ENCODE measurements around the gene IRX2.
A peak's percentile ranks its signal among the peaks of the same experiment; 100 is the strongest.

The IRX2 gene

GRCh38 chr5:2755076-2755680, 3.7 kb upstream of the IRX2 start:
- Histone ChIP-seq H3K9ac (ENCODE audit: low read length) (peak overlapping the region; percentile 68), H3K4me3 (ENCODE audit: low read length) (peak overlapping the region; percentile 84), H3K27me3 (ENCODE audit: control insufficient read depth, insufficient read depth, low read length) (peaks cover 72% of the 10 kb centered on the region), H3K27ac (ENCODE audit: low read length) (no peak overlapping the region), H3K4me1 (ENCODE audit: control insufficient read depth, low read depth, low read length) (peaks cover 26% of the 10 kb centered on the region), H3K9me3 (ENCODE audit: control insufficient read depth, low read depth, low read length) (no peaks in the 10 kb centered on the region), H3K36me3 (ENCODE audit: control insufficient read depth, low read depth, low read length) (no peaks in the 10 kb centered on the region)

GRCh38 chr5:2754581-2755075, 3.2 kb upstream of the IRX2 start:
- peak overlapping the region; percentile 53 for H3K9ac ChIP-seq (ENCODE audit: low read length)
- H3K27me3 ChIP-seq (ENCODE audit: control insufficient read depth, insufficient read depth, low read length) = peaks cover 68% of the 10 kb centered on the region
- no peaks in the 10 kb centered on the region for H3K9me3 ChIP-seq (ENCODE audit: control insufficient read depth, low read depth, low read length)
- peak overlapping the region; percentile 84 for H3K4me3 ChIP-seq (ENCODE audit: low read length)
- H3K36me3 ChIP-seq (ENCODE audit: control insufficient read depth, low read depth, low read length) = no peaks in the 10 kb centered on the region
- H3K27ac ChIP-seq (ENCODE audit: low read length) = no peak overlapping the region
- peaks cover 24% of the 10 kb centered on the region for H3K4me1 ChIP-seq (ENCODE audit: control insufficient read depth, low read depth, low read length)

- Histone ChIP-seq H3K4me3 (ENCODE audit: low read length) (peak overlapping the region; percentile 84), H3K9me3 (ENCODE audit: control insufficient read depth, low read depth, low read length) (no peaks in the 10 kb centered on the region), H3K9ac (ENCODE audit: low read length) (peak overlapping the region; percentile 53)
Measured at GRCh38 chr5:2753452-2754420, 2.3 kb upstream of the IRX2 start.

GRCh38 chr5:2752821-2753439, 1.5 kb upstream of the IRX2 start:
- no peak overlapping the region for H3K27ac ChIP-seq (ENCODE audit: low read length)
- H3K9me3 ChIP-seq (ENCODE audit: control insufficient read depth, low read depth, low read length) = no peaks in the 10 kb centered on the region
- H3K9ac ChIP-seq (ENCODE audit: low read length) = peak overlapping the region; percentile 48
- peak overlapping the region; percentile 84 for H3K4me3 ChIP-seq (ENCODE audit: low read length)
- H3K4me1 ChIP-seq (ENCODE audit: control insufficient read depth, low read depth, low read length) = peaks cover 18% of the 10 kb centered on the region
- peaks cover 51% of the 10 kb centered on the region for H3K27me3 ChIP-seq (ENCODE audit: control insufficient read depth, insufficient read depth, low read length)
- H3K36me3 ChIP-seq (ENCODE audit: control insufficient read depth, low read depth, low read length) = peaks cover 9% of the 10 kb centered on the region

More at GRCh38 chr5:2753452-2754420, 2.3 kb upstream of the IRX2 start:
- peaks cover 9% of the 10 kb centered on the region for H3K36me3 ChIP-seq (ENCODE audit: control insufficient read depth, low read depth, low read length)
- no peak overlapping the region for H3K27ac ChIP-seq (ENCODE audit: low read length)
- H3K27me3 ChIP-seq (ENCODE audit: control insufficient read depth, insufficient read depth, low read length) = peaks cover 59% of the 10 kb centered on the region
- peaks cover 21% of the 10 kb centered on the region for H3K4me1 ChIP-seq (ENCODE audit: control insufficient read depth, low read depth, low read length)

- Histone ChIP-seq H3K9me3 (ENCODE audit: control insufficient read depth, low read depth, low read length) (no peaks in the 10 kb centered on the region), H3K4me3 (ENCODE audit: low read length) (peak overlapping the region; percentile 84), H3K27ac (ENCODE audit: low read length) (no peak overlapping the region), H3K4me1 (ENCODE audit: control insufficient read depth, low read depth, low read length) (peaks cover 11% of the 10 kb centered on the region), H3K9ac (ENCODE audit: low read length) (peak overlapping the region; percentile 48), H3K36me3 (ENCODE audit: control insufficient read depth, low read depth, low read length) (peaks cover 16% of the 10 kb centered on the region), H3K27me3 (ENCODE audit: control insufficient read depth, insufficient read depth, low read length) (peaks cover 44% of the 10 kb centered on the region)
Measured at GRCh38 chr5:2752059-2752820, 763 bp upstream of the IRX2 start.

GRCh38 chr5:2750758-2751464, 566 bp downstream of the IRX2 start:
- Histone ChIP-seq H3K4me3 (ENCODE audit: low read length) (peak overlapping the region; percentile 95), H3K9ac (ENCODE audit: low read length) (peak overlapping the region; percentile 86), H3K27me3 (ENCODE audit: control insufficient read depth, insufficient read depth, low read length) (peaks cover 44% of the 10 kb centered on the region), H3K36me3 (ENCODE audit: control insufficient read depth, low read depth, low read length) (peaks cover 29% of the 10 kb centered on the region), H3K4me1 (ENCODE audit: control insufficient read depth, low read depth, low read length) (peaks cover 14% of the 10 kb centered on the region), H3K9me3 (ENCODE audit: control insufficient read depth, low read depth, low read length) (no peaks in the 10 kb centered on the region), H3K27ac (ENCODE audit: low read length) (no peak overlapping the region)

- peaks cover 36% of the 10 kb centered on the region for H3K36me3 ChIP-seq (ENCODE audit: control insufficient read depth, low read depth, low read length)
- H3K27me3 ChIP-seq (ENCODE audit: control insufficient read depth, insufficient read depth, low read length) = peaks cover 44% of the 10 kb centered on the region
- H3K27ac ChIP-seq (ENCODE audit: low read length) = no peak overlapping the region
- H3K4me1 ChIP-seq (ENCODE audit: control insufficient read depth, low read depth, low read length) = peaks cover 17% of the 10 kb centered on the region
- H3K4me3 ChIP-seq (ENCODE audit: low read length) = peak overlapping the region; percentile 95
- peak overlapping the region; percentile 86 for H3K9ac ChIP-seq (ENCODE audit: low read length)
- no peaks in the 10 kb centered on the region for H3K9me3 ChIP-seq (ENCODE audit: control insufficient read depth, low read depth, low read length)
Measured at GRCh38 chr5:2750026-2750757, 1.3 kb downstream of the IRX2 start.

GRCh38 chr5:2749514-2750025, 1.9 kb downstream of the IRX2 start:
- peaks cover 19% of the 10 kb centered on the region for H3K4me1 ChIP-seq (ENCODE audit: control insufficient read depth, low read depth, low read length)
- peaks cover 42% of the 10 kb centered on the region for H3K36me3 ChIP-seq (ENCODE audit: control insufficient read depth, low read depth, low read length)
- peak overlapping the region; percentile 86 for H3K9ac ChIP-seq (ENCODE audit: low read length)
- no peak overlapping the region for H3K27ac ChIP-seq (ENCODE audit: low read length)
- peak overlapping the region; percentile 95 for H3K4me3 ChIP-seq (ENCODE audit: low read length)
- H3K27me3 ChIP-seq (ENCODE audit: control insufficient read depth, insufficient read depth, low read length) = peaks cover 44% of the 10 kb centered on the region
- H3K9me3 ChIP-seq (ENCODE audit: control insufficient read depth, low read depth, low read length) = no peaks in the 10 kb centered on the region

- Histone ChIP-seq H3K27ac (ENCODE audit: low read length) (no peak overlapping the region), H3K9me3 (ENCODE audit: control insufficient read depth, low read depth, low read length) (no peaks in the 10 kb centered on the region), H3K4me3 (ENCODE audit: low read length) (peak overlapping the region; percentile 95), H3K4me1 (ENCODE audit: control insufficient read depth, low read depth, low read length) (peaks cover 15% of the 10 kb centered on the region), H3K36me3 (ENCODE audit: control insufficient read depth, low read depth, low read length) (peaks cover 47% of the 10 kb centered on the region), H3K27me3 (ENCODE audit: control insufficient read depth, insufficient read depth, low read length) (peaks cover 44% of the 10 kb centered on the region), H3K9ac (ENCODE audit: low read length) (peak overlapping the region; percentile 86)
Measured at GRCh38 chr5:2748861-2749513, 2.5 kb downstream of the IRX2 start.
